GM21717 (cell line): Measurements from ENCODE around the gene SCN8A.
"Not testable (repeated sequence)": the region's sequence is repeated elsewhere in the genome, so short reads cannot be mapped to it uniquely, and the experiment has no call there.

ENCODE experiments used
- ATAC-seq: cut with Tn5 transposase; IDR thresholded peaks from one replicate; pipeline ENCODE4 v1.9.1; 2021; ENCODE audit warnings: mild to moderate bottlenecking, moderate library complexity; ENCODE audit not compliant: unreplicated experiment

The SCN8A gene

GRCh38 chr12:51621156-51621922, 30.3 kb downstream of the SCN8A start:
- no peak for ATAC-seq

GRCh38 chr12:51622564-51622963, 31.5 kb downstream of the SCN8A start:
- no peak for ATAC-seq

GRCh38 chr12:51625370-51625769, 34.3 kb downstream of the SCN8A start:
- no peak for ATAC-seq

GRCh38 chr12:51626115-51626514, 35.1 kb downstream of the SCN8A start:
- no peak for ATAC-seq

GRCh38 chr12:51626629-51627028, 35.6 kb downstream of the SCN8A start:
- no peak for ATAC-seq

DNA sequence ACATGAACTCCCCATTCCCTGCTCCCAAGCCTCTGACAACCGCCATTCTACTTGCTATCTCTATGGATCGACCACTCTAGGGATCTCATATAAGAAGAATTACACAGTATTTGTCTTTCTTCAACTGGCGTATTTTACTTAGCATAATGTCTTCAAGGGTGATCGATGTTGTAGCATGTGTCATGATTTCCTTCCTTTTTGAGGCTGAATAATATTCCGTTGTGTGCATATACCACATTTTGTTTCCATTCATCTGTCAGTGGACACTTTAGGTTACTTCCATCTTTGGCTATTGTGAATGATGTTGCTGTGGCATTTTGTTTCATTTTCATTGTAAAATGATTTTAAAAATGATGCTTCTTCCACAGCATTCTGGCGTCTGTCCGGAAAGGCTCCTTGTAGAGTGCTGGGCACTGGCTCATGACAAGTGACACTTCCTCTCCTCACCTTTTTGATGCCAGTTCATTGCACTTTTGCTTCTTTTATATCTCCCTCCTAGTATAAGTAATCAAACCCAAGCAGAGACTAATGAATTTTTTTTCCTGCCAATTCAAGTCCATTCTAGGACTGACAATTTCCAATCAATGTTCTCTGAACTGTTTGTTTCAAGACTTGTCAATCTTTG, 39.3 kb downstream of the SCN8A start:
- ATAC-seq = no peak

GRCh38 chr12:51630986-51631385, 40.0 kb downstream of the SCN8A start:
- ATAC-seq = no peak

DNA sequence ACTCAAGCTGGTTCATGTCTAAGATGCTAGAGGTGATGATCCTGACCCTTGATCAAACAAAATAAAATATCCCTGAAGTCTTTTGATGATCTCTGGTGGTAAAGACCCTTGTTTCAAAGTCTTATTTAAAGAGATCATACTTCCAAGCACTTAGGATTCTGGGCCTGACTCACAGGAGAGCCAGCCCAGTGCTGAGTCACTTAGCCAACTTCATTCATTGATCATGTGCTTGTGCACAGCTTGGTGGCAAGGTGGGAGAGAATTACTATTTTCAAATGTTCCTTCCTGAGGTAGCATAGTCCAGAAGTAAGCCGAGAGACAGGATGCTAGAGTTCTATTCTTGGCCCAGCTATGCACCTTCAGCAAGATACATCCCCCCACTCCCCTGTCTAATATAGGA, 40.6 kb downstream of the SCN8A start:
- ATAC-seq = no peak

DNA sequence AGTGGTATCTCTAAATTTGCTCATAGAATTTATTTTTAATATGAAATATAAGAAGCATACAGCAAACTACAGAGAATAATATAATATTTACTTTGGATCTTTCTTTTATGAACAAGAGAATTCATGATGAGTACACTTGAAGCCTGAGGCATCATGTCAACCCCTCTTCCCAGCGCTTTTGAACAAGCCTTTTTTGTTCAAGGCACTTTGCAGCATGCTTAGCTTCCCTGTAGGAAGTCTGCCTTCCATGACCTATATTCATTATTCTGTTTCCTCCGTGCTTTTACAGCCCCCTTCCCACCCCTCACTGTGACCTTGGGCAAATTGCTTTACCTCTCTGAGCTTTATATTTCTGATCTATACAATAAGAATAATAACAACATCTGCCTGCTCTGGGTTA, 41.6 kb downstream of the SCN8A start:
- no peak for ATAC-seq

GRCh38 chr12:51635346-51635745, 44.3 kb downstream of the SCN8A start:
- no peak for ATAC-seq

- no peak for ATAC-seq
These were observed 45.5 kb downstream of the SCN8A start for GRCh38 chr12:51636581-51636980.

- ATAC-seq = no peak
These were observed 46.0 kb downstream of the SCN8A start for GRCh38 chr12:51636986-51637385.

- ATAC-seq = no peak
These were observed 48.3 kb downstream of the SCN8A start for GRCh38 chr12:51639361-51639760.

- ATAC-seq = no peak
These were observed 51.3 kb downstream of the SCN8A start for GRCh38 chr12:51642286-51642685.

DNA sequence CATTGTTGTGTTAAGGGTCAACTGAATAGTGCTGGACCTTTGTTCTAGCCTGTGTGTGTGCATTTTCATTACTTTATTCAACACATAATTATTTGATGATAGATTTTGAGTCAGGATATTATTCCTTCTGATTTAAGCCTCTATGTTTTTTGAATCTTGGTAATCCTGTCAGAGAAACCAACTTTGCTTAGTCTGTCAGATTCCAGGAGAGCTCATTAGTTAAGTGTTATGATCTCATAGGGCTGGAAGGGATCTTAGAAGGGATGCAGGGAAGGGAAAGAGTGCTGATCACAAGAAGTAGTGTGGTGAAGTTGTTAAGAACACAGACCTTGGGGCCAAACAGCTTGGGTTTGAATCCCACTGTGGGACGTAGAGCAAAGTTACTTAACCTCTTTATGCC, 52.9 kb downstream of the SCN8A start:
- ATAC-seq = no peak

- not testable (repeated sequence) for ATAC-seq
These were observed 53.7 kb downstream of the SCN8A start for GRCh38 chr12:51644691-51645090.

DNA sequence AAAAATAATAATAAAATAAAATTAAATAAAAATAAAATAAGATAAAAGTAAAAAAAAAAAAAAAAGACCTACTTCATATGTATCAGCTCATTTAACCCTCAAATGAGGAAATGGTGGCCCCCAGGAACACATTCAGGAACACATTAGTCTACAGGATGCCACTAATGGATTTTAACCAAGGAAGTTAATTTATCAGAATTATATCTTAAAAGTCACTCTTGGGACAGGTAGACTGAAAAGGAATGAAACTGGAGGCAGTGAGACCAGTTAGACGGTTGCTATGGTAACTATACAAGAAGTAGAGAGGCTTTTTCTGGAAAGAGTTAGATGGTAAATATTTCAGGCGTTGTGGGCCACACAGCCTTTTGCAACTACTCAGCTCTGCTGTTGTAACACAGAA, 54.9 kb downstream of the SCN8A start:
- no peak for ATAC-seq

- ATAC-seq = no peak
These were observed 56.6 kb downstream of the SCN8A start for GRCh38 chr12:51647647-51648046.

DNA sequence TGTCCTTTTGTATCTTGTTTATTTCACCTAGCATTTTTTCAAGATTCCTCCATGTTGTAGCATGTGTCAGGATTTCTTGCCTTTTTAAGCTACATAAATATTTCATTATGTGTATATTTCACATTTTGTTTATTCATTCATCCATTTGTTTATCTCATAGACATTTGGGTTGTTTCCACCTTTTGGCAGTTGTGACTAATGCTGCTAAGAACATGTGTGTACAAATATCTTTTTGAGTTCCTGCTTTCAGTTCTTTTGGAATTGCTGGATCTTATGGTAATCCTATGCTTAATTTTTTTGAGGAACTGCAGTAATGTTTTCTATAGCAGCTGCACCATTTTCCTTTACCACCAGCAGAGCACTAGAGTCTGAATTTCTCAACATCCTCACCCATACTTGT, 62.4 kb downstream of the SCN8A start:
- ATAC-seq = no peak

DNA sequence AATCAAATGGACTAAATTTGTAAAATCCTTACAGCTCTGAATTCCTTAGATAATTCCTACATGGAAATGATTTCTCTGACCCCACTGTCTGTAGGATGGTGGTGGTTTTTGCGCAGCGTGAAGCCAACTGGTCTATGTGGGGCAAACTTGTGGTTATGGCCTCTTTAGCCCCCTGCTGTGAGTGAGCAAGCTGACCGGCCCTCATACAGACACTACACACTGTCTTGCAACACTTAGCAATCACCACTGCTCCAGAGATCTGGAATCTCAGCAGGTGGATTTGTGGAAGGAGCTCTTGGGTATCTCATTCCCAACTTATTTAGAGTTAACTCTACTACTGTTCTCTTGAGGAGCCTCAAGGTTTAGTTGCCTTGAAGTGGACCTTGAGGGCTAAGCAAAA, 70.2 kb downstream of the SCN8A start:
- no peak for ATAC-seq

DNA sequence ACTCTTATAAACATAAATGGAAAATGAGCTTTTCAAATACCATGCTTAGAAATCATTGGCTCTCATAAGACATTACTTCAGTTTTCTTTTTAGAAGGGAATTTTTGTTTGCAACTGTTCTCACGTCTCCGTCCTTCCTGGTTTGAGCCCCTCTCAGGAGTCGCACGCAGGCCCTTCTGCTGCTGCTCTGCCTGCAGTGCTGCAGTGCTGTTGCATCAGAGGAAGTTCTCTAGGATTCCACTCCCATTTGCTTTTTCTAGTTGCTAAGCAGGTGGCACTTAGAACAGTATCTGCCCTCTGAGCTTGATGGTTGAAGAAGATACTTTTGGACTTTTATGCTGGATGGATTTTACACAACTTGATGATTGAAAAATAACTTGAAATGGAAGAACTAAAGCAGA, 70.8 kb downstream of the SCN8A start:
- ATAC-seq = no peak

DNA sequence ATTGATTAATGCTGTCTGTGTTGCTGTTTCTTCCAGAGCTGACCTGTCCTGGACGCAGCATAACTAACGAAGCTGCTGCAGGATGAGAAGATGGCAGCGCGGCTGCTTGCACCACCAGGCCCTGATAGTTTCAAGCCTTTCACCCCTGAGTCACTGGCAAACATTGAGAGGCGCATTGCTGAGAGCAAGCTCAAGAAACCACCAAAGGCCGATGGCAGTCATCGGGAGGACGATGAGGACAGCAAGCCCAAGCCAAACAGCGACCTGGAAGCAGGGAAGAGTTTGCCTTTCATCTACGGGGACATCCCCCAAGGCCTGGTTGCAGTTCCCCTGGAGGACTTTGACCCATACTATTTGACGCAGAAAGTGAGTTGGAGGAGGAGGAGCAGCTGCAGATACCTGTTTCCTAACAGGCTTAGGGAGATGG, 71.7 kb downstream of the SCN8A start:
- ATAC-seq = no peak

DNA sequence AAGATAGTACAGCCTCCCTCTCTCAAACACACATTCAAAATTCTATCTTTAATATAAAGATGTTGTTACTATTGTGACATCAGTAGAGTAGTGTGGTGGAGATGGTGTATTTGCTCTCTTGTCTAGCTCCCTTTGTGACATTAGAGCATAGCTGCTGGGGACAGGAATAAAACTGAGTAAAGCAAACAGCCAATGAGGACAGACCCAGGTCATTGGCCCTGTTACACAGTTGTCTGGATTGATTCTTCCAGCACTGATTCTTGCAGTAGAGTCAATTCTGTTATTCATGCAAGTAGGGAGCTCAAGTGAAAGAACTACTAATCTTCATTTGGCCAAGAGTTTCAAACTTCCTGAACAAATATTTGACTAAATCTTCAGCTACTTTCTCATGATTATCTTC, 72.4 kb downstream of the SCN8A start:
- no peak for ATAC-seq
